ENCODE results near the gene ARMH4.

GRCh38 chr14:58106446-58106845, 45.6 kb downstream of the ARMH4 start:
- no peak for TF ChIP-seq POLR2AphosphoS2 (IDR thresholded peaks at IDR 0.05; ENCODE audit: low read depth, low read length)
- TF ChIP-seq DPF2 (IDR thresholded peaks at IDR 0.05): no peak
- no peak for TF ChIP-seq MLLT1 (IDR thresholded peaks at IDR 0.05)
